ENCODE results near the gene DNAH7. TPM values are rescaled to one million over a fixed set of nuclear protein-coding genes. Genes with fewer than 3 reads are reported as not detected.
"Not testable (repeated sequence)": the region's sequence is repeated elsewhere in the genome, so short reads cannot be mapped to it uniquely, and the experiment has no call there.

Gene DNAH7
- total and polyA plus RNA-seq, 8 donors, result 0.15 to 48.1 (median 0.98) TPM

- Histone ChIP-seq H3K36me3 (peaks cover 0 to 7% (median 0%) of the 10 kb centered on the region in 4 donors), H3K4me3 (no peak overlapping the region), H3K27ac (no peak overlapping the region), H3K27me3 (no peaks in the 10 kb centered on the region), H3K9me3 (peaks cover 0 to 23% (median 5%) of the 10 kb centered on the region in 4 donors), H3K4me1 (no peaks in the 10 kb centered on the region)
- 83 to 92% (median 86%) methylated on average over 5 to 8 of the region's 8 CpGs for WGBS, 5 donors
- intact Hi-C loops (cut with DNase I; ENCODE audit: low total_unique reads), result no loop called here
- DNase-seq, result no peak
- TF ChIP-seq CTCF (IDR thresholded peaks at IDR 0.05), result no peak
- no peak for TF ChIP-seq EP300 (IDR thresholded peaks at IDR 0.05)
- no peak for TF ChIP-seq POLR2AphosphoS5 (IDR thresholded peaks at IDR 0.05)
- TF ChIP-seq POLR2A (IDR thresholded peaks at IDR 0.05), result no peak
Measured at GRCh38 chr2:195695002-195695631, 373.5 kb downstream of the DNAH7 start.

- Histone ChIP-seq H3K36me3 (peaks cover 0 to 7% (median 0%) of the 10 kb centered on the region in 4 donors), H3K4me3 (no peak overlapping the region), H3K4me1 (no peaks in the 10 kb centered on the region), H3K9me3 (peaks cover 0 to 18% (median 3%) of the 10 kb centered on the region in 4 donors), H3K27ac (no peak overlapping the region), H3K27me3 (no peaks in the 10 kb centered on the region)
- intact Hi-C loops (cut with DNase I; ENCODE audit: low total_unique reads), result no loop called here
- no peak for DNase-seq
- TF ChIP-seq EP300 (IDR thresholded peaks at IDR 0.05), result no peak
- no peak for TF ChIP-seq POLR2A (IDR thresholded peaks at IDR 0.05)
- 96 to 99% (median 97%) methylated on average over 7 of the region's 7 CpGs for WGBS, 5 donors
Measured at GRCh38 chr2:195694553-195694952, 374.1 kb downstream of the DNAH7 start.

GRCh38 chr2:195692531-195692930 is 376.1 kb downstream of the DNAH7 start:
- H3K4me1 ChIP-seq; H3K36me3 ChIP-seq; H3K4me3 ChIP-seq; intact Hi-C loops (cut with DNase I; ENCODE audit: low total_unique reads); H3K27me3 ChIP-seq; H3K27ac ChIP-seq; DNase-seq: not testable (repeated sequence)
- peaks cover 0 to 17% (median 3%) of the 10 kb centered on the region in 4 donors for H3K9me3 ChIP-seq
- 79 to 91% (median 89%) methylated on average over 3 of the region's 3 CpGs for WGBS, 5 donors

Other genes with a start within 250 kb of the DNAH7 start
- gene STK17B, start 102.7 kb upstream of the DNAH7 start, total RNA-seq, result 10 to 100 TPM in 4 of 5 donors, 1 to 10 TPM in 1; 9.3 to 76.4 (median 18.7) TPM
- 1 to 10 TPM; 3.4 to 8.6 (median 7.9) TPM for gene STK17B, start 102.7 kb upstream of the DNAH7 start, polyA plus RNA-seq